Pancreas (tissue), 10 donors: ENCODE measurements around the gene HCRT. TPM values are rescaled to one million over a fixed set of nuclear protein-coding genes. Genes with fewer than 3 reads are reported as not detected.
A peak's percentile ranks its signal among the peaks of the same experiment; 100 is the strongest.

Experiments used
- ATAC-seq, 4 donors: fragments of 200-7000 bp; cut with Tn5 transposase; one replicate each; pipeline versions ENCODE4 v1.8.0 to v1.9.1; 2020; ENCODE audit warnings: mild to moderate bottlenecking in 4 of 4, moderate library complexity in 4 of 4
- DNase-seq, 6 donors: peaks; one replicate each; pipeline ENCODE4 v3.0.0-alpha.2; 2020
- FAIRE-seq: peaks from 2 replicates; lab custom pipeline; 2012; peaks lifted over from hg19 to GRCh38; lab: Jason Lieb, UNC
- H3K27ac ChIP-seq, 4 donors: fragments of 200-600 bp; sonication (generic); 1 replicate in 3 of 4; 2 replicates in 1 of 4; pipeline versions ENCODE4 v1.5.0 to v1.8.0; 2020
- H3K27me3 ChIP-seq, 4 donors: fragments of 200-600 bp; one replicate each; pipeline ENCODE4 v1.8.0; 2021
- H3K36me3 ChIP-seq, 3 donors: fragments of 200-600 bp; sonication (generic) in 1 of 3; one replicate each; pipeline versions ENCODE4 v1.5.0 to v1.8.0; 2020 to 2021
- H3K4me1 ChIP-seq, 3 donors: fragments of 200-600 bp; one replicate each; pipeline ENCODE4 v1.8.0; 2021
- H3K4me3 ChIP-seq, 4 donors: fragments of 200-600 bp; sonication (generic) in 2 of 4; one replicate each; pipeline versions ENCODE4 v1.5.0 to v1.8.0; 2020 to 2021
- H3K9me3 ChIP-seq, 4 donors: fragments of 200-600 bp; one replicate each; pipeline ENCODE4 v1.8.0; 2021
- CTCF ChIP-seq, 4 donors: fragments of 200-600 bp; sonication (generic) in 3 of 4; IDR thresholded peaks; one replicate each; pipeline versions ENCODE4 v1.5.0 to v1.8.0; 2021; ENCODE audit warnings: antibody characterized with exemption in 4 of 4
- WGBS, 2 donors: extraction: QIAGEN DNeasy Blood & Tissue Kit; methylation state at CpG; one replicate each; pipeline ENCODE4 v1.1.7; 2013; 5-methylcytosine and 5-hydroxymethylcytosine counted together
- intact Hi-C, 3 donors: fragments of 100-400 bp; cut with DNase I; formaldehyde crosslinking; loops; one replicate each; pipeline versions ENCODE4 v1.11.1 to v1.14.2; 2022
- polyA plus RNA-seq, 2 donors: library from polyadenylated mRNA; stranded (reverse); fragments of 200-250 nt; gene quantifications; one replicate each; pipeline ENCODE4 v1.2.3, GENCODE V29; 2013
- total RNA-seq, 6 donors: library from RNA; stranded (reverse); fragmentation: NEBNext Ultra II Directional in 4 of 6; extraction: Animal tissue kit (Norgen Biotek cat#: 25700) in 4 of 6; gene quantifications; one replicate each; pipeline versions ENCODE4 v1.2.1 to v1.2.4, GENCODE V29; 2021 to 2023
- donor health status: healthy with polysubstance abuse.
- donor health status: DM: no; HTN: no; CAD: no; lungs with moderate emphysema.
- donor health status: DM: no; HTN: no; CAD: no.
- donor health status: control.
- donor health status: control.
- donor health status: Bipolar disorder and iron deficiency.
- donor health status: DM: yes; HTN: yes; CAD: no.
- donor health status: DM: no; HTN: no; CAD: no.
- donor health status: DM: no; HTN: no; CAD: no.
- donor health status: DM: yes; HTN: yes; CAD: no.

The HCRT gene
- total and polyA plus RNA-seq, 8 donors = not detected

GRCh38 chr17:42199416-42200011 lies 14.3 kb upstream of the HCRT start:
- peaks cover 0 to 6% (median 0%) of the 10 kb centered on the region in 3 donors for H3K4me1 ChIP-seq
- no peak for ATAC-seq
- no peak overlapping the region for H3K27ac ChIP-seq
- intact Hi-C loops = no loop called here
- no peaks in the 10 kb centered on the region for H3K27me3 ChIP-seq
- H3K9me3 ChIP-seq = no peaks in the 10 kb centered on the region
- no peak overlapping the region for H3K4me3 ChIP-seq
- no peak for FAIRE-seq
- 85 to 87% methylated on average over 12 of the region's 12 CpGs for WGBS, 2 donors
- TF ChIP-seq CTCF (IDR thresholded peaks at IDR 0.05) = no peak
- peak in 1 of 6 donors; percentile 44 for DNase-seq
- H3K36me3 ChIP-seq = peaks cover 0 to 3% (median 0%) of the 10 kb centered on the region in 3 donors

GRCh38 chr17:42198897-42199296 lies 13.6 kb upstream of the HCRT start:
- no peak for DNase-seq
- no peak for ATAC-seq

GRCh38 chr17:42197564-42198156 lies 12.4 kb upstream of the HCRT start:
- DNase-seq (peak in 1 of 6 donors; percentile 23), ATAC-seq (no peak), FAIRE-seq (no peak)
- TF ChIP-seq CTCF (IDR thresholded peaks at IDR 0.05) = no peak
- Histone ChIP-seq H3K4me1 (peaks cover 0 to 12% (median 5%) of the 10 kb centered on the region in 3 donors), H3K27ac (no peak overlapping the region), H3K4me3 (no peak overlapping the region), H3K36me3 (no peaks in the 10 kb centered on the region), H3K9me3 (no peaks in the 10 kb centered on the region), H3K27me3 (no peaks in the 10 kb centered on the region)
- intact Hi-C loops = no loop called here
- WGBS, 2 donors = 92 to 94% methylated on average over 8 of the region's 8 CpGs

More at GRCh38 chr17:42198897-42199296, 13.6 kb upstream of the HCRT start:
- TF ChIP-seq CTCF (IDR thresholded peaks at IDR 0.05) = no peak
- no peak for FAIRE-seq
- Histone ChIP-seq H3K4me1 (peaks cover 0 to 6% (median 0%) of the 10 kb centered on the region in 3 donors), H3K27me3 (no peaks in the 10 kb centered on the region), H3K36me3 (no peaks in the 10 kb centered on the region), H3K27ac (peak overlapping the region in 1 of 4 donors; percentile 44), H3K9me3 (no peaks in the 10 kb centered on the region), H3K4me3 (no peak overlapping the region)
- 80 to 81% methylated on average over 4 of the region's 4 CpGs for WGBS, 2 donors
- intact Hi-C loops = no loop called here

- H3K4me1 ChIP-seq = peaks cover 0 to 6% (median 5%) of the 10 kb centered on the region in 3 donors
- peak within 1 kb of the TSS; percentile 33 to 67 (median 53) for H3K4me3 ChIP-seq
- no peaks in the 10 kb centered on the region for H3K9me3 ChIP-seq
- H3K27ac ChIP-seq = peak within 1 kb of the TSS in 3 of 4 donors; percentile 20 to 62 (median 40)
- H3K36me3 ChIP-seq = no peaks in the 10 kb centered on the region
- intact Hi-C loops = no loop called here
- ATAC-seq = peak; percentile 96 to 99 (median 98)
- H3K27me3 ChIP-seq = no peaks in the 10 kb centered on the region
- DNase-seq = peak; percentile 80 to 91 (median 84)
- 17% methylated on average over 24 of the region's 24 CpGs for WGBS, 2 donors
- FAIRE-seq = no peak
- no peak for TF ChIP-seq CTCF (IDR thresholded peaks at IDR 0.05)
These were observed 9.0 kb upstream of the HCRT start, which contains the start of gene GHDC for GRCh38 chr17:42193969-42194899. GHDC (minus strand) TSS chr17:42194494; CDS start chr17:42193581, 913 bp downstream.
